Stimulated activated CD4-positive, alpha-beta T cell treated with anti-CD3 and anti-CD28 coated beads, Interleukin-4, amount 100 ng/mL, for 4 hours (primary cell): ENCODE data around the gene SPSB4.
A peak's percentile ranks its signal among the peaks of the same experiment; 100 is the strongest.
"Not testable (repeated sequence)": the region's sequence is repeated elsewhere in the genome, so short reads cannot be mapped to it uniquely, and the experiment has no call there.

Experiments used
- DNase-seq, 2 experiments: peaks; one replicate each; pipeline ENCODE4 v3.0.0-alpha.2; 2020

The SPSB4 gene

GRCh38 chr3:141096164-141096563 lies 45.0 kb downstream of the SPSB4 start:
- DNase-seq, result no peak

DNA sequence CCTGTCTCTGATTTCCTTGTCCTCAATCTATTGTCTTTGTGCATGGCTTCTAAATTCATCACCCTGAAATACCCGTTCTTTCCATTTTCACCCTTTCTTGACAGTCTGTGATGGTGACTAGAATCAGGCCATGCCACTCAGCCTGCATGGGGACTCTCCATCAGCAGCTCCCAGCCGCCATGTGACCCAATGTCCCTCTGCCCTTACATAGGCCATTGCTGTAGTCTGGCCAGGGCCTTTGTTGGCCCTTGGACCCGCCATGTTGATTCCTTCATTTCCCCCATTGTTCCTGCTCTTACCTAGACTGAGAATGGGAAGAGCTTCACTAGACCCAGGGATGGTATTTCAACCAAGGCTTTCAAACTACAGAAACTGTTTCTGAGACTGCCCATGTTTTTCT lies 45.8 kb downstream of the SPSB4 start:
- no peak for DNase-seq

DNA sequence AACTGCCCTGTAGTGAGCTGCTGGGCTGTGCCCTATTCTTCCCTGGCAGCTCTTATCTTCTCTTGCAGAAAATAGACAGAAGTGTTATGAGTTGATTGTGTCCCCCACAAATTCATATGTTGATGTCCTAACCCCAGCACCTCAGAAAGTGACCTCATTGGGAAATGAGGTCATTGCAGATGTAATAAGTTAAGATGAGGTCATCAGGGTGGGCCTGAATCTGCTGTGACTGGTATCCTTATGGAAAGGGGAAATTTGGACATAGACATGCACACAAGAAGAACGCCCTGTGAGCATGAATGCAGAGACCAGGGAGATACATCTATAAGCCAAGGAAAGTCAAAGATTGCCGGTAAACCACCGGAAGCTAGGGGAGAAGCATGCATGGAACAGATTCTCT lies 49.0 kb downstream of the SPSB4 start:
- DNase-seq, result no peak

DNA sequence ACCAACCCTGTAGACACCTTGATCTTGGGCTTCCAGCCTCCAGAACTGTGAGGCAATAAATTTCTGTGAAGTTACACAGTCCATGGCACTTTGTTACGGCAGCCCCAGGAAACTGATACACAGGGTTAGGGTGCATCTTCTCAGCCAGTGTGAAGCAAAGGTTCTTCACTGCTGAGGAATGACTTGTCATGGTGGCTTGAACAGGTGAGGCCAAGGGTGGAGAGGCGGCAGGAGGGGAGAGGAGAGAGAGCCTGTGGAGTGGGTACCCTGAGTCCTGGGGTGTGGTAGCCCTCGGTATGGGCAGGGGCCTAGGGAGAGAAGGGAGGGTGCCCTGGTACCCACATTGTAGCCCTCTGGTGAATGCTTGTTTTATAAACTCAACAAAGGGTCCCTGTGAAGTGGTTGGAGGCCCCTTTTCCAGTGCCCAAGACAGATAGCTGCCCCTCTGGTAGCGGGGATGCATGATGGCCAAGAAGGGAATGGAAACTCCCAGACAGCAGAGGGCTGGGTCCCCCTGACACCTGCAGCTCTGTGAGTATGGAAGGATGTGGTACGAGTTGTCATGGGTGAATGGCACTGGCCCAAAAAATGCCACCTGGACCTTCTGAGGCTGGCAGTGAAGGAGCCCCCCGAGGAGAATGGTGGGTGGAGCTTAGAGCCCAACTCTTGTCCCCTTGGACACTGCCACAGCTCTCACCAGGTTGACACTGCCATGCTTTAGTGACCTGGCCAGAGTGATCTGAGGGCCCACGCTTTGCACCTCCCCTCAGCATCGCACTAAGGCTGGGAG lies 49.6 kb downstream of the SPSB4 start:
- DNase-seq, result no peak

DNA sequence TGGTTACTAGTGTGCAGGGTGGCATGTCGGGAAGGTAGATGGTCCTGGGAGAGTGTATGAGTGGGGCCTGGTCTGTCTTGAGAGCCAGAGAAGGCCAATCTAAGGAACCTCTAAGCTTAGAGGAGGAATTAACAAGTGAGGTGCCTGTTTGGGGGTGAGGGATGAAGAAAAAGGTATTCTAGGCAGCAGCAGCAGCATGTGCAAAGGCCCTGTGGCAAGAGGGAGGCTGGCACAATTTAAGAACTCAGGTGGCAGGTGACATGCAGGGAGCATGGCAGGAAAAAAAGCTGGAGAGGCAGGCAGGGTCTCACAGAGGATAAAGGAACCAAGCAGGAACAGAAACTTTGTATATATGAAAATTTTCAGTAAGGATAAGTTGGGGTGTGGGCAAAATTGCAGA lies 51.2 kb downstream of the SPSB4 start:
- no peak for DNase-seq

- no peak for DNase-seq
Observed at GRCh38 chr3:141103067-141103466, 51.9 kb downstream of the SPSB4 start.

DNA sequence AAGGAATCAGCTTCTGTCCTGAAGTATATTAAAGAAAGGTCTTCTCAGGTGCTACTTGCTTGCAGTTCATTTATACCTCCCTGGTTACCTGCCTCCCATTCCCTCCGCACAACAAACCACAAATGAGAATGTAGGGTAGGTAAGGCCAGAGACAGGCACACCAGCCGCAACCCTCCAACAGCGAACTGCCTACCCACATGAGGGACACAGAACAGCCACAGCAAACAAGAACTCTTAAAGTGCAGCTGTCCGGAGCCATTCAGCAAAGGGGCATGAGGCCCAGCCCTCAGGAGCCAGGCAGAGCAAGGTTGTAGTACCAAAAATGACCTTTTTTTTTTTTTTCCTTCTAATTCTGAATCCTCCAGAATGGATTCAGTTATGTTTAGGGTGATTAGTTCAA lies 52.4 kb downstream of the SPSB4 start:
- DNase-seq, result no peak

- DNase-seq, result no peak
Observed at GRCh38 chr3:141104151-141104821, 53.1 kb downstream of the SPSB4 start.

- peak; percentile 31 to 32 for DNase-seq
Observed at GRCh38 chr3:141105828-141106628, 54.9 kb downstream of the SPSB4 start.

GRCh38 chr3:141106842-141107241 lies 55.7 kb downstream of the SPSB4 start:
- no peak for DNase-seq

DNA sequence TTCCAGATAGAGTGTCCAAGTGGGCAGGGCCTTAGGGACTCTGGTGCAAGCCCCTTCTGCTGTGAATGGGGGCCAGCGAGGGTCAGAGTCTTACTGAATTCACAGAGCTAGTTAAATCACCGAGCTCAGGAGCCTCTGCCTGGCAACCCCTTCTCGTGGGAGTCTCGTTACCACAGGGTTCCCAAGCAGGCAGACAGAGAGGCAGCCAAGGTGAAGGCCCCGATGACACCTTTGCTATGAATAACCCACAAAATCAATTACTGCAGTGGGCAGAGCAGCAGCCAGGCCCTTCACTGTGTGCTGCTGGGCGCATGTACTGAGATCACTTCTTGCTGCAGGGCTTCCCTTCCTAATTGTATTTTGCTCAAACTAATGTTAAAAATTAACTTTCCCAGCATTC lies 56.9 kb downstream of the SPSB4 start:
- no peak for DNase-seq

- no peak for DNase-seq
Observed at GRCh38 chr3:141109751-141110150, 58.6 kb downstream of the SPSB4 start.

- no peak for DNase-seq
Observed at GRCh38 chr3:141110322-141110721, 59.2 kb downstream of the SPSB4 start.

DNA sequence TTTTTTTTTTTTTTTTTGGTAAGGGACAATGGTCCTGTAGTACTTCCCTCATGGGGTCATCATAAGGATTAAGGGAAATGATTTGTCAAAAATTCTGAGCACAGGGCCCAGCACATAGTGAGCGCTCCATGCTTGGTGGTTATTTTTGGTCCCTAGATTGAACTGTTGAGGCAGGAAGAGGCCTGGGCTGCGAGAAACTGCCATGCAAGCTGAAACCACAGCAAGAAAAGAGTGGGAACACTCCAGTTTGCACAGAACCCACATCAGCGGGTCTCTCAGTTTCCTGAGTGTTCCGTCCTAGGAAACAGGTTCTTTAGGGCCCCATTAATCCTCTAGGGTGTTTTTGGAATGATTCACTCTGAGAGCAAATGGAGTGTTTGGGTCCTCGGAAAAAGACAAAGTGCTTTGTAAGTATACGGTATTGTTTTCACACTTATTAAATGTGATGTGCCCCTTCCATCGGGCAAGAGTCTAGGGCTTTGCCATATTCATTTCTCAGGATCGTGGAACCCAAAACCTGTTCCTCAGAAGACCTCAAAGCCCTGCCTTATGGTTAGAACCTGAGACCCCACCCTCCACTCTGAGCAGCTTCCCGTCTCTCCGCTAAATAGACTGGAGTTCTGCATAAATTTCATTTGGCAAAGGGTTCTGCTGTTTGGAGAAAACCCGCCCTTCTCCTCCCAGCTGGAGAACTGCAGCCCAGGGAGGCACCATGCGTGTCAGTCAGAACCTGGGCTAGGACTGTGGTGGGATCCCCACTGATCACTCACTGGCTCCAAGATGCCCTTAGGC lies 60.4 kb downstream of the SPSB4 start:
- DNase-seq, result no peak

DNA sequence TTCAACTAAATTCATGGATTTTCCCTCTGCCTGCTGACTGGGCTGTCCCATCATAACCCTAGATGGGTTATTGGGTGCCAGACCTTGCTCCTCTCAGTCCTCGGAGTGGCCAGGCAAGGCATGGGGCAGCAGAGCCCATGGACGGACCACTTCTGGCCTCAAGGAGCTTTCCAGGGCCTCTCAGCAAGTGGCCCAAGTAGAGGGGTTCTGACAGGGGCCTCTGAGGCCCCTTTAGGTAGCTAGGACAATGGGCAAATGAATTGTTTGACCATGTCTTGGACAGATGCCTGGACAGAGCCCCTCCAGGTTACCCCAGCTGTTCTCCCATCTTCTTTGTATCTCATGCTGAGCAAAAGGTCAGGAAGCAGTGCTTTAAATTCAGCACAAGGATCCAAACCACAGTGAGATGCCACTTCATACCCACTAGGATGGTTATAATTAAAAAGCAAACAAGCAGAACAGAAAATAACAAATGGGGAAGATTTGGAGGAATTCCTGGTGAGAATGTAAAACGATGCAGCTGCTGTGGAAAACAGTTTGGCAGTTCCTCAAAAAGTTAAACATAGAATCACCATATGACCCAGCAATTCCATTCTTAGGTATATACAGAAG lies 61.6 kb downstream of the SPSB4 start:
- DNase-seq, result no peak

GRCh38 chr3:141113680-141114079 lies 62.5 kb downstream of the SPSB4 start:
- not testable (repeated sequence) for DNase-seq

DNA sequence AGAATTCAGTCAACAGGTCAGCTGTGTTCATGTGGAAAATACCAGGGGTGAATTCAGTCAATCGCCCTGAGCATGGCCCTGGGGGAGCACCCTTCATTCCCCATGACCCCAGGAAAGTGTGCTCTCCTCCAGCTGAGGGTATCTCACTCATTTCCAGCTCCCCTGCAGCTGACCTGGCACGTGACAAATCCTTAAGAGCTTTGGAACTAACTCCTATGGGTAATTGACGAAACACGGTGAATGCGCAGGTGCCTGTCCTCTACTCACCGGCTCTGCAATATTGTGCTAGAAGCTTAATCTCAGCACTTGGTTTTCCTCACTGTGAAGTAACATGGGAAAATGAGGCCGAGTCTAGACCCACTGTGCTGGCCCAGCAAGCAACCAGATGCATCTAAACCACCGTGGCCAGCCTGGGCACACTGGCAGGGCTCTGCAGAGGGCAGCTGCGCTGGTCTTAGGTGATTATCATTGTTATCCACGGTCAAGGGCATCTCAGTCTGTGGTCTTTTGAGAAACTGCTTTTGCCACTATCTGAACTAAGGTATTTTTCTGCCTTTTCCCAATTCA lies 63.1 kb downstream of the SPSB4 start:
- no peak for DNase-seq

DNA sequence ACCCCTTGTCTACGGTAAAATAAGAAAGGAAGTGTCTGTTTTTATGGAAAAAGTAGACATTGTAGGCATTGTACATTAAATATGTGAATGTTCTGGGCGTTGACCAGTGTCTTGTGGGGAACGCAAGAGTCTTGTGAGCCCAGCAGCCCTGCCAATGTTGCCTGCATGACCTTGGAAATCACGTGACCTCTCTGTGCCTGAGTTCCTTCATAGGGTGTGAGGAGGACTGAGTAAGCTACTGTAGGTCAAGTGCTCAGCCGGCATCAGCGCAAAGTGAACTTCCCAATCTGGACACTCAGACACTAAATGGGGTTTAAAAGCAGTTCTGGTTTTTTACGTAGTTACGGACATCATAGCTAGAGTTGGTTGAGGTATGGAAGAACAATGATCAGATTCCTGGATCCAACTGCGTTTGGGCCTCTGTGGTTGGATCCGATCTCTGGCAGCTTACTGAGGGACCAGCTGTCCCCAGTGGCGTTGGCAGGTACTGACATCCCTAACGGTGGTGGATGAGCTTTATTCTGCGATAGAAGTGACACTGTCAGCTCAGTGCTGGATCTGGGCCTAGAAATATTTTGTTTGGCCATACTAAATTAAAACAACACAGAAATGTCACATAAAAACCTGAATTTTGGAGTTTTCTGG lies 63.8 kb downstream of the SPSB4 start:
- no peak for DNase-seq

DNA sequence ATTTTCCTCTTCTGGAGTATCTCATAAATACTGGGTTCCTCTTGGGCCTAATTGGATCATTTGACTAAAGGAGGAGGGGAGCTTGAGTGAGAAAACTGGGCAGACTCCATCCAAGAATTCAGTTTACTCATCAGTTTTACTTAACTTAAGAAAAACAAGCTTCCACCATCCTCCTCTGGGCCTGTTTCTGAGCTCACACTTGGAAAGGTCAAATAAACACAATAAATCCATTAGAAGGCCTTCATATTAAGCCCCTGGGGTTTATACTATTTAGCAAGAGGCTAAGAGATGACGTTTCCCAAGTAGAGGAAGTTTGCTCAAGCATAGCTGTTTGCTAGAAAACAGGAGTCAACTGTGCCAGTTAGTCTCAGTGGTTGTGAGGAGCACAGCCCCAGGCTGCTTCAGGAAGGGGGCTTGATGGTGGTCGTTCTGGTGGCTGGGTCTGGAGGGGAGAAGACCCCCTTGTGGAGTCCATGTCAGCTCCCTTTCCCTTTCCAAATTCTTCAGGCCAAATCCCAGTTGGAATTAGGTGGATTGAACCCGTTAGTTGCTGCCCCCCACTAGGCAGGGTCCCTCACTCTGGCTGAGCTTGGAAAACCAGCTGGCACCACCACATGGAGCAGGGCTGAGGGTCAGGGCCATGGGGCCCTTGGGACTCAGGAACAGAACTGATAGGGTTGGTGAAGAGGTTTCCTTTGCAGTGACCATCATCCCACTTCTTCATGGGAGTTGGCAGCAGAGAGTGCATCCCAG lies 64.8 kb downstream of the SPSB4 start:
- DNase-seq, result no peak

DNA sequence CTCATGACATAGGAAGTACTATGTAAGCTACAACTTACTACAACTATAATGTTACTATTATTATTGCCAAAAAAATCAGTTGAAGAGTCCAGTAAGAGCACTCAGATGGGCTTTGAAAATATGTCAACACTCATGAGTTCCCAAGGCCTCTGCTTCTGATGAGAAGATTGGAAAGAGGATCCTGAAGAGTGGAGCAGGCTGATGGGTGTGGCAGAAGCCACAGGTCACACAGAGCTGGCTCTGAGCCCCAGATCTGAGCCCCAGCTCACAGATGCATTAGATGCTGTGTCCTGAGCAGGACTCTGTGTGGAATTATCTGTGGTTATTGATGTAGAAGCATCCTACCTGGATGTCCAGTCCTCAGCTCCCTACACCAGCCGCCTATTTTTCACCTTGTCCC lies 65.6 kb downstream of the SPSB4 start:
- no peak for DNase-seq

- not testable (repeated sequence) for DNase-seq
Observed at GRCh38 chr3:141117982-141118381, 66.8 kb downstream of the SPSB4 start.
